HG02571 (cell line): Measurements from ENCODE around the gene ARHGAP1.

Source experiments
- ATAC-seq: cut with Tn5 transposase; IDR thresholded peaks from one replicate; pipeline ENCODE4 v1.9.1; 2021; ENCODE audit warnings: mild to moderate bottlenecking, moderate library complexity; ENCODE audit not compliant: unreplicated experiment

Gene ARHGAP1

DNA sequence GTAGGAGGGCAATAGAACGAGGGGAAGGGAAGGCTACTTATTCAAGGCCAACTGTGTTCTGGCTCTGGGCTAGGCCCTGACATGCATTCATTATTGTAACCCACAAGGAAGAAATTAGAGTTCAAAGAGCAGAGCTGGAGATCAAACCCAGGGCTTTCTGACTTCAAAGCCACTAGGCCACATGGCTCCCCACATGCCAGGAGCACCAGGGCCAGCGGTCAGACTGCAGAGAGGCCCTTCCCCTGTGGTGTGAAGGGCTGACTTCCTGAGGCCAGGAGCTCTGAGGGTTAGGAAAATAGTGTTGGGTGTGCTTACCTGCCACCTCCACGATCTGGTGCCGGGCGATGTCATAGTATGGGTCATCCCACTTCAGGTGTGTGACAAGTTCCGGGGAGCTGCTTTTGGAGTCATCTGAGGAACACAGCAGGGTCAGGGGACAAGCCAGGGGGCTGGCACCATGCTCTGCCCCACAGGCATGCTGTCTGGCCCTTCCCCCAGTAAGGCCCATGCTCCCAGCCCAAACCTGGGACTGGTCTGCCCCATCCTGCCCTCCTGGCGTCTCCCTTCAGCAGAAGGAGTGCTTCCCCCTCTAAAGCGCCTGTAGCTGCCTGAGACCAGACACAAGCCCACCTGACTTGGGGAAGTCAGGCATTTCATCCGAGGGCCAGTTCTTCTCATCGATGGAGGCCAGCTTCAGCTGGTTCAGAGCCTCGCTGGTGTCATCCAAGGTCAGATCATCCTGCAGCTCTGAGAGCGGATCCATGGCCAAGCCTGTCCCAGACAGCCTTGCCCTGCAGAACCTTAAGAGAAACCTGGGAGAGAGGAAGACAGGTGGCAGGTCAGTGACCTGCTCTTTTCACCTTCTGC, 4.8 kb downstream of the ARHGAP1 start:
- no peak for ATAC-seq

DNA sequence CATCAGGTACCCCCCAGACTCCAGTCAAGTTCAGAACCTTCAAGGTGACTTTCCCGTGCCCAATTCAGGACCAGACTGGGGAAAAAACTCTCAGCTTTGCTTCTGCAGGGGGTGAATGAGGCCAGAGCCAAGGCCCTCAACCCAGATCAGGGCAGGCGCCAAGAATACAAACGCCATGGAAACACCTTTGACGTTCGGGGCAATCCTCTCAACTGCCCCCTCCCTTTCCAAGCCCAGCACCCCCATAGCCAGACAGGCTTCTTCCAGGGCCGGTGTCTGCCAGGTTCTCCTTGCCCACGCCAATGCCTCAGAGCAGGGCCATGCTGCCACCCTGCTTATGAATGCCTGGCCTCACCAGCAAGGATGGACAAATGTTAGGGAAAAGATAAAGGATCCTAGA, 5.8 kb downstream of the ARHGAP1 start:
- no peak for ATAC-seq

DNA sequence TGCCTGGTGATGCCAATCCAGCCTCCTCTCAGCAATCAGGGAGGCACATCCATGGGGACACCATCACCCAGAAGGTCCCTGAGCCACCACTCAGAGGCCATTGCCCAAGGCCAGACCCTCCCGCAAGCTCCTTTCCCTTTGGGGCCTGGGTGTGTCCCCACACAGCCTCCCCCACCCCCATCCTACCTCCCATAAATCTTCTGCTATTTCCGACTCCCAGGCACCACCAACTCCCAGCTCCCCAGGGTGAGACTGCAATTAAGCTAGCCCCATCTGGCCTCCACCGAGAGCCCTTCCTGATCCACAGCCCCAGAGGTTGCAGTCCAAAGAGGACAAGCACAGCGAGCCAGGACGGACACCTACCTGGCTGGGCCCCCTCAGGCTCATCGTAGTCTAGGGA, 6.3 kb downstream of the ARHGAP1 start:
- no peak for ATAC-seq

- ATAC-seq: no peak
These were observed 6.8 kb downstream of the ARHGAP1 start for GRCh38 chr11:46693597-46694012.

DNA sequence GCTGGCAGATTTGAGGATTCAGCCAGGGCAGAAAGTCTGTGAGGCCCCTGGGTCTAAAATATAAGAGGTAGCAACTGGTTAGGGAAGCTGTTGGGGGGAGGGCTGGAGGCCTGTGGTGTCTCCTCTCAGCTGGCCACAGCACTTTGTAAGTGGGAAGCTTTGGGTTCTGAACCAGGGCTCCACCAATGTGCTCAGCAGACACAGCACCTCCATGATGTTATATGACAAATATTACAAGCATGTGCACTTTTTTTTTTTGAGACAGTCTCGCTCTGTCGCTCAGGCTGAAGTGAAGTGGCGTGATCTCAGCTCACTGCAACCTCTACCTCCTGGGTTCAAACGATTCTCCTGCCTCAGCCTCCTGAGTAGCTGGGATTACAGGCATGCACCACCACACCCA, 8.0 kb downstream of the ARHGAP1 start:
- no peak for ATAC-seq

- no peak for ATAC-seq
These were observed 9.7 kb downstream of the ARHGAP1 start for GRCh38 chr11:46690702-46691101.

GRCh38 chr11:46686886-46687795, 13.3 kb downstream of the ARHGAP1 start:
- ATAC-seq: no peak

- no peak for ATAC-seq
These were observed 16.1 kb downstream of the ARHGAP1 start for GRCh38 chr11:46684367-46684766.

GRCh38 chr11:46682773-46683752, 17.4 kb downstream of the ARHGAP1 start:
- no peak for ATAC-seq

- no peak for ATAC-seq
These were observed 18.6 kb downstream of the ARHGAP1 start for GRCh38 chr11:46681814-46682213.

- ATAC-seq: no peak
These were observed 19.6 kb downstream of the ARHGAP1 start for GRCh38 chr11:46680815-46681214.

DNA sequence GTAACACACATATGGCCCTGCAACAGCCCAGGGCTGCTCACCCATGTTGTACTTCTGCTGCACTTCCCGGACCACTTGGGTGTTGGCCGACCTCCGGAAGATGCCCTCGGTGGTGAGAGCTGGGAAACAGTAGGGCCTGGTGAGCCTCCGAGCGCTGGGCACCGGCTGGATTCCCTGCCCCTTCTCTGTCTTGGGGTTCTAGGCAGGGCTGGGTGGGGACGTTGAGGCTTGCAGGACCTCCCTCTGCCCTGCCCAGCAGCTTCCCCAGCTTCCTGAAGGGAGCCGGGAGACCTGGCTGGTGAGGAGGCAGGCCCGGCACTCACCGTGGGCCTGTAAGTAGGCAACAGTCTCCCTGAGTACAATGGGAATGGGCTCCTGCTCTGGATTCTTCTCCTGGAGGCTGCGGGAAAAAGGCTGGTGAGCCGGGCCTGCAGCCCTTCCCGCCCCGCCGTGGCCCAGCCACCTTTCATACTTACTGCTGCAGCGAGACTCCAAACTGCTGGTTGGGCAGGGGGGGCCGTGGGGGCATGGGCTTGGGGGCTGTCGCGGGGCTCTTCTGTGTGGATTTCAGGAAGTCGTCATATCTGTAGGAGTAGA, 20.2 kb downstream of the ARHGAP1 start:
- no peak for ATAC-seq

DNA sequence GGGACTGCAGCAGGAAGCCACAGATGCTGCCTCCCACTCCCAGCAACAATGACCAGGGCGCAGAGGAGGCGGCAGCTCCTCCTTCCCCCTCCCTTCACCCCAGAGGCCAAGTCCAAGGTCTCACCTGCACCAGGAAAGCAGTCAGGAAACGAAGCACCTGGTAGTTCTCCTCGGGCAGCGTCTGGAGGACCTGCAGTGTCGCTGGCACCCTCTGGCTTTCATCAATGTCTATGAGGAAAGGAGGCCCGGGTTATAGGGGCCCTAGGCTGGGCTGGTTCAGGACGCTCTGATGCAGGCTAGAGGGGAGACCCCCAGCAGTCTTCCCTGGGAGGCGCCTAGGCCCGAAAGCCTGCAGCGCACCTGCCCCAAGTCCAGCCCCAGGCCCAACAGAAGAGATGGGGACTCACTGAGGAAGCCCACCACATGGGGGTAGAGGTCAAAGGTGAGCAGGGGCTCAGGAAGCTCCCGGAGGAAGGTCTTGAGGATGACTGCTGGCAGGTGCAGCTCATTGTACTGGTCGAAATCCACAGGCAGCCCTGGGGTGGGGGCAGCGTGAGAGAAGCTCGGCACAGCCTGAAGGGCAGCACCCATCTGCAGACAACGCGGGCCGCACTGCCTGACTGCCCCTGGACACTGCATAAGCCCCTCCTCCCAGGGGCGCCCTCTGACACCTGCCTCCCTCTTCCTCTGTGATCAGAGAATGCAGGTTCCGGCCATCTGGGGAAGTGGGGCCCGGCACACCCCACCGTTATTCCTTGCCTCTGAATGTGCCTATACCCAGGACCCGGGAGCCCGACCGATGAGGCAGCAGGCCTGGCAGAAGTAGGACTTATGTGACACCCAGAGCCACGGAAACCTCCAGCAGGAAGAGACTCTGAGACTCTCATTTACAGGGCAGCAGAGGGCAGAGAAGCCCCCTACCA, 20.9 kb downstream of the ARHGAP1 start:
- ATAC-seq: no peak

GRCh38 chr11:46678741-46679130, 21.7 kb downstream of the ARHGAP1 start:
- no peak for ATAC-seq

DNA sequence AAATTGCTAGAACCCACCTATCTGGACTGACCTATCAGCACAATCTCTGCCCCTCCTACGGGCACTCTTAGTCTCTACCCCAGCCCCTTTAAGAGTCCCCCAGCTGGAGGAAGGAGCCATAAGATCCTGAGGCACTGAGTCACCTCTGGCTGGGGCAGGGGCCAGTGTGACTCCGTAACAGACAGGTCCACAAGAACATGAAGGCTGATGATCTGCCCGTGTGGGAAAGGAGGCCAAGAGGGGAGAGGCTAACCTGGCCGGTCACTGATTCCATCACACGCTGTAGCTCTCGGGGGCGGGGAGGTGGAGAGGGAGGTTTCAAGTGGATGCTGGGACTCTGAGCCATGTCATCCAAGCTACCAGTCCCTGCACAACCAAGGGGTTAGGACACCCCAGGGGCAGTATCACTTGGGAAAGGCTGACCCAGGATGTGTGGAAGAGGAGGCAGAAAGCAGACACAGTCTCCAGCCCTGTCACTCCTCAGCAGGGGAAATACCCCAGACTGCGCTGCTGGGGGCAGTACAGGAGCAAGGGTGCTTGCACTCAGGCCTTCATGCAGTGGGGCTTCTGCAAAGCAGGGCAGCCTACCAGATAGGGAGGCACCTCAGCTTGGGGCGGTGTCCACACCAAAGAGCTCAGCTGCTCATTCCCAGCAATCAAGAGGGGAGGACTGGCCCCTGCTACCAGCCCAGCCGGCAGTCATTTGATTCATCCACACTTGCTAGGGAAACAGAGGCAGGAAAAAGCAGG, 22.3 kb downstream of the ARHGAP1 start:
- ATAC-seq: no peak

GRCh38 chr11:46677169-46677568, 23.2 kb downstream of the ARHGAP1 start:
- no peak for ATAC-seq

- ATAC-seq: no peak
These were observed 23.8 kb downstream of the ARHGAP1 start for GRCh38 chr11:46676436-46677158.

GRCh38 chr11:46675949-46676348, 24.5 kb downstream of the ARHGAP1 start:
- no peak for ATAC-seq
